Measurements from ENCODE around the gene PLA2G2F.

The PLA2G2F gene

GRCh38 chr1:20192871-20193411, 53.8 kb downstream of the PLA2G2F start:
- no peak for DNase-seq

GRCh38 chr1:20194224-20194623, 55.1 kb downstream of the PLA2G2F start:
- no peak for DNase-seq

DNA sequence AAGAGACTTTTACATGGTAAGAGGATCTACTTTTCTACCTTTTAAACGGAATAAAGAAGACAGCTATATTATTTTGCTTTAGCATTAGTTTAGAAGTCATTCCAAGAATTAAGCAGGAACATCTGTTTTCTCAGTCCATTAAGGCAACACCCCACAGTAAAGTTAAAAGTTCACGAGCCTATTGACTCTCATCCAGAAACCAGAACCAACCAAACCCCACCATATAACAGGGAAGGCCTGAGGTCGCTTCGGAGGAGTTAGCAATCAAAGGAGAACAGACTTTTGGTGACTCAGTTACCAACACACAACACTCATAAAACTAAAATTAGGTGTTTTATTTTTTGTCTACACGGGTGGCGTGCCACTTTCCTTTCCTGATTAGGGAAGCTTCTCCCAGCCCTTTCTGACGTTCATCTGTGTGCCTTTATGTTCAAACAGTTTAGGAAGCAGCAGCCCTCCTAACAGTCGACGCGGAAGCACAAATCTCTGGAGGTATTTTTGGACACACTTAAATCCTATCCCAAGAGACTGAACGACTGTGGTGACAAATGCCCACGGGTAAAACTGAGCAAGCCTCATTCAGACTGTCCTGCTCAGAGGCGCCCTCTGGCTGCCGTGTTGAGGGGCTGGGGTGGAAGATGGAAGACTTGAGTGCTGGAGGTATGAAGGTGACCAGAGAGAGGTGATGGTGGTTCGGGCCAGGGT, 55.8 kb downstream of the PLA2G2F start:
- DNase-seq: peak; percentile 45

GRCh38 chr1:20195462-20195780, 56.3 kb downstream of the PLA2G2F start:
- no peak for DNase-seq

DNA sequence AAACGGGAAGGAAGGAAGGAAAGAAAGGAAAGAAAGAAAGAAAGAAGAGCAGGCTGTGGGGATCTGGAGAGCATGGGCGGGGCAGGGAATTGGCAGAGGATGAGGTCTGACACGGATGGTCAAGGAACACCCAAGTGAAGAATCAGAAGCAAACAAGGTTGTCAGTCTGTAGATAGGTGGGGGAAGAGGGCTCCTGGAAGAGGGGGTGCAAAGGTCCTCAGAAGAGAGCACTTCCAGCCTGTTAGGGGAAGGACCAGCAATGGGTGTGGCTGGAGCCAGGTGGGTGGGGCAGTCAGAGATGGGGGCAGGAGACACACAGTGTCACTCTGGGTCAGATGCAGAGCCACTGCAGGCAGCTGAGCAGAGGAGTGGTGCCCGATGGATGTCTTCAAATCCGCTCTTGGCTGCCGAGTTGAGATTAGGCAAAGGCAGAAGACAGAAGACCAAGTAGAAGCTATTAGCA, 58.2 kb downstream of the PLA2G2F start:
- DNase-seq: no peak

- no peak for DNase-seq
These were observed 59.2 kb downstream of the PLA2G2F start for GRCh38 chr1:20198296-20198695.

GRCh38 chr1:20198918-20199317, 59.8 kb downstream of the PLA2G2F start:
- DNase-seq: no peak

DNA sequence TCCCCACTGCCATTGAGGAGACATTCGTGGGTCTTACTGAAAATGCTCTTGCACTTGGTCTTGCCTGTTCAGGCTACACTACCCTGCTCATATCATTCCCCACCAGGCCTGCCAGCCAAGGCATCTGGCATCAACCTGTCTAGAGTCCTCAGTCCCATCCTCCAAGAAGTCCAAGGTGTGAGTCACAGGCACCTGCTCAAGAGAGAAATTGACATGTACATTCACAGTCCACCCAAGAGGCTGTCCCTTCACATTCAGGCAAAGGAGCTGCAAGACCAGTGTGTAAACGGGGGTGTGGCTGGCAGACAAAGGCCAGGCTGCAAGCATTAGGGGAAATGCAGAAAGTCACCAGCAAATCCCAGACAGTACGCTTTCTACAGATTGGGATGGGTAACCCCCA, 60.3 kb downstream of the PLA2G2F start:
- no peak for DNase-seq

DNA sequence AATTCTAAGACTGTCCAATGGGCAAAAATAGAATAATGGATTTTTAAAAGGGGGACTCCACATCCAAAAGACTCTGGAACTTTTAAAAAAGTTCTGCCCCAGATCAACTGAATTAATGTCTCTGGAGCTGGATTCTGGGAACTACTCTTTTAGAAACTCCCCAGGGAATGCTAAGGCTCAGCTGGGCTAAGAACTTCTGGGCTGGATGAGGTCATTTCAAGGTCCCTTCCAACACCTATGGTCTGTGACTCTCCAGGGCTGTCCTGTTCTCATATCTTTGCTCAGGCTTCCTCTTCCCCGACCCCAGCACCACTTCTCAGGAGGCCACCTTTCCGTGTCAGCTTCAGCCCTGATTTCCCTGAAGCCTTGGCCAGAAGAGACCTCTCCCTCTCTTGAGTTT, 60.7 kb downstream of the PLA2G2F start:
- DNase-seq: no peak
